CD4-positive, alpha-beta T cell treated with Interleukin-4 for 4 hours (primary cell): ENCODE measurements around the gene COL6A3.

Experiments
- DNase-seq: peaks from one replicate; pipeline ENCODE4 v3.0.0-alpha.2; 2020

Gene COL6A3

DNA sequence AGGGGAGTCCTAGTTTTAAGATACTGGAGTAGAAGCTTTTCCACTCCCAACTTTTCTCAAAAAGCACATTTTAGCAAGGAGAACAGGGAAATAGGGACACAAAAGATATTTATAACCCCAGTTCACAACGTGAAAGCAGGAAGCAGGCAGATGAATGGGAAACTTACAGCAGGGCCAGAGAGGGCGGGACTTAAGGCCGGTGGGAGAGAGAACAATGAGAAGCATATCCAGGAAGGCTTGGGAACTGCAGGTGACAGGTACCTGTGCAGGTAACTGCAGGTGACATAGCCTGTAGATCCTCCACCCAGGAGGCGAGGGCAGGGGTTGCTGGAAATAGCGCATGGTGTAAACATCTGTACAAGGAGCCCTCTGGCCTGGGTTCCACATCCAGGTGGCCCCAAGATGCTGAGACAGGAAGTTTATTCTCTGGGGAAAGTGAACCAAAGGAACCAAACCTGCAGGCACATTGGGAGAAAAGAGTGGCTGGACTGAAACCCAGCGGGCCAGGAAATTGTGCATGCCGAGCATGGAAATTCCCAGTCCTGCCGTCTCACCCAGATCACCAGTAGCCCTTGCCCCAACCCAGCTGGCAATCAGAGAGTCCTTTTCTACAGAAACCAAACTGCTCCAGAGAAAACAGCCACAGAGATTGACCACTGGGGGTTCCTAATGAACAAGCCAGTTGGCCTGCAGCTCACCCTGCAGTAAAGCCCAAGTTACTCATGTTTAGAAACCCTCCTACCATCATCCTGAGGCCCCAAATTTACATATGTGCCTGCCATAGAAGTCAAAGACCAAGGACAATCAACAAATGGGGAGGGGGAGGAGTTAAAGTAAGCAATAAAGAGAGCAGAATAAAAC lies 24.3 kb upstream of the COL6A3 start:
- no peak for DNase-seq

DNA sequence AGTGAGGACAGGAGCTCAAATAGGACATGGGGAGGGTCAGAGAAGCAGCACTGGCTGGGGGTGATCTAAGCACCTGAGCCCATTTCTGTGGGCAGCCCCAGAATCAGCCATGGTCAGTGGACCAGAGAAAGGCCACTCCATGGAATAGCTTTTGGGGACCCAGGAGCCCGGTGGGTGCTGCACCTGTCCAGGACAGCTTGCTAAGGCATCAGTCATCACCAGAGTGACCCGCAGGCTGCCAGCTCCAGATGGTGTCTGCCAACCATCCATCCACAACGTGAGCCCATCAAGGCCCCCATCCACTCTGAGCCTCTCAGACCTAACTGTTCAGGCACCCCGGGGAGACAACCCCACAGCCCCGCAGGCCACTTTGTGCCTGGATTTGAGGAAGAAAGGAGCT lies 23.6 kb upstream of the COL6A3 start:
- no peak for DNase-seq

DNA sequence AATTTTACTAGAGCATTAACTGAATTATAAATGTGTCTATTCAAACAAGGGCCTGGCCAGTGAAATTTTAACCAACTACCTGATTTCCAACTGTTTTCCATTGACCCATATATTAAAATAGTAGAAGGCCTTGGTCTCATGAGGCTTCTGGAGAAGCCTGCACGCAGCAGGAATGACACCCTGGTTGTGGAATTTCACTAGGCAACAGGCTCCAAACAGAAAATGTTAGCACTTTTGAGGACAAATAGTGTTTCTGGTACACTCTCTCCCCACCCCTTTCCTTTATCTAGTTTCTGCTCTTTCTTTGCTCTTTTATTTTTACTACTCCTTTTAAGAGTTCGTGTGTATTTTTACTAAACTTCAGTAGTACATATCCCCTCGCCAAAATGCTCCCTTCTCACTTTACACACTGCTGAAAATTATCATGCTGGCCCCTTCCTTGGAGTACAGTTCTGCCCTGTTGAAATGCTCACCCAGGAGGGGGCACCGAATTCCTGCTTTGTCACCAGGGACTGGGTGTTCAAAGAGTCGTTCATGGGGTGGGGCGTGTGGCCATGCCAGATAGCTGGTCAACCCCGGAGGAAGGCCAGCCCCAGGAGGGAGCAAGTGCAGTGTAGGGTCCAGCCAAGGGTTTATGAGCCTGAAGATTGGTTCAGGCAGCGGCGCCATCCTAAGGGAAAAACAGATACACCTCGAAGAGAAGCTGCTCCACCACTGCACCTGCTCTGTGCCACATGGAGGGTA lies 22.1 kb upstream of the COL6A3 start:
- no peak for DNase-seq

DNA sequence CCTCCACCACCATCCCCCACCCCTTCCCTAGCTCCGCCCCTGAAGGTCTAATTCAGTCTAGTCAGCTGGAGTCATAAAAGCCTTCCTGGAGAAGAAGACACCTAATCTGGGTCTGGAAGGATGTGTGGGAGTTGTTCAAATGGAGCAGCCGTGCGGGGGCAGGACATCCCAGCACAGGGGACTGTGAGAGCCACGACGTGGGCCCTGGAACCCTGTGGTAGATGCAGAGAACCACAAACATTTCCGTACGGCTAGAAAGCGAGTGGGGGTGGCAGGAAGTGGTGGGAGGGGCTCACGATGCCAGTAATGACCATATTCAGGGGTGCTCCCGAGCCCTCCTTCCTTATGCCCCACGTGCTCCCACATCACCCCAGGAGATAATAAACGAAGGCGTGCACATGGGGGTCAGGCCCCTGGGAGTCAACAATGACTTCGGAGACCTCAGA lies 20.9 kb upstream of the COL6A3 start:
- DNase-seq = peak; percentile 68

DNA sequence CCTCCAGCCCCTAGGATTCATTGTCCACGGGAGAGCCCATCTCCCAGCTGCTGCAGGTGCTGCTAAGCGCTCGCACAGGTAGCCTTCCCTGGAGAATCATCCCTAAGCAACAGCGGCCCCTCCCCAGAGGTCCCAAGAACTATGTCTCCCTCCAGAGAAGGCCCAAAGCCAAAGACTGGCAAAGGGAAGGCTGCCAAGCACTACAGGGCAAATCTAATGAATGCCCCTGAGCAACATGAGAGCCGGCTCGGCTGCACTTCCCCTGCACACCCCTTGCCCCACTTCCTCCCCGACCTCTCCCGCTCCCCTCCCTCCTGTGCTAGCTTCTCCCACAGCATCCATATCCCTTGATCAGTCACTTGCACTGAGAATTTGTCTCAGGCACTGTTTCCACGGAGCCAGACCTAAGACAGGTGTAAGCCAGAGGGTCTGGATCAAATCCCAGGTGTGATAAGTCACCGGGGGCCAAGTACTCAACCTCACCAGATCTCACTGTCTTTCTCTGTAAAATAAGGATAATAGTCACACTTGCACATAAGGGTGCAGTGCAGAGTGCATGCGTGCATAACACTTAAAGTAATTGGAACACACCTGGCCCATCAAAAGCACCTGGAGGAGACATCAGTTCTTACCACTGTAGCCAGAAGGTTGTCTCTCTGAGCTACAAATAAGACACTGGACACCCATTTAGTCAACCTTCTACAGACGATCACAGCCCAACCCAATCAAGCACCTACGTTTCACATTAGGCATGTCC lies 20.1 kb upstream of the COL6A3 start:
- no peak for DNase-seq

DNA sequence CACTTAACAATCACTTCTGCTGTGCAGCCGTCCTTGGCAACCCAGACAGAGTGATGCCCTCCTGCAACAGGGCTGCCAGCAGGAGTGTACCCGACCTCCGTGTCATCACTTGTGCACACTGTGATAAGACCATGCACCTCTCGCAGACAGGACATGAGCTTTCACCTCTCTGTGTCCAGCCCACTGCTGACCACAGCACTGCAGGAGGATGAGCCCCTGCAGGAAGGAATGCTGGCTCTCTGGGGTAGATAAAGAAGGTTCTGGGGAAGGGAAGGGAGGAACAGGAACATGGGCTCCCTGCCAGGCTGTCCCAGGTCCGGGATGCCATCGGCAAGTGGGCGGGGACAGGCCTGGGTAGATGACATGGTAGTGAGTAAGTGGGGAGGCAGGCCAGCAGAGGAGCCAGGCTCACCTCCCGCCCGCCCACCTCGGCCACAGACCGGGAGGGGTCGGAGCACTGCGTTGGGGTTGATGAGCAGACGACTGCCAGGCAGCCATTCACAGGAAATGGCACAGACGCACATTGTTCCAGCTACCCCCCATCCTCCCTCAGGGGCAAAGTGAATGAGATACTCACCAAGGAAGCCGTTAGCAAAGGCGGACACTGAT lies 18.6 kb upstream of the COL6A3 start:
- peak; percentile 77 for DNase-seq

DNA sequence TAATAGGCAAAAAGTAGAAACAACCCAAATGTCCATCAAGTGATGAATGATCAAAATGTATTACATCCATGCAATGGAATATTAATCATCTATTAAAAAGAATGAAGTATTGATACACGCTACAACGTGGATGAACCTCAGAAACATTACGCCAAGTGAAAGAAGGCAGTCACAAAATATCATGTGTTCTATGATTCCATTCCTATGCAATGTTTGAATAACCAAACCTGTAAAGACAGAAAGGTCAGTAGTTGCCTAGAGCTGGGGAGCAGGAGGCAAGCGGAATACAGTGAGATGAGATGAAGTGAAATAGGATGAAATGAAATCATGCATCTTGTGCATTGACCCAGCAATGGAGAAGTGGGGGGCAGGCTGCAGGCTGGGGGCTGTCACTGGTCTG lies 17.9 kb upstream of the COL6A3 start:
- no peak for DNase-seq

DNA sequence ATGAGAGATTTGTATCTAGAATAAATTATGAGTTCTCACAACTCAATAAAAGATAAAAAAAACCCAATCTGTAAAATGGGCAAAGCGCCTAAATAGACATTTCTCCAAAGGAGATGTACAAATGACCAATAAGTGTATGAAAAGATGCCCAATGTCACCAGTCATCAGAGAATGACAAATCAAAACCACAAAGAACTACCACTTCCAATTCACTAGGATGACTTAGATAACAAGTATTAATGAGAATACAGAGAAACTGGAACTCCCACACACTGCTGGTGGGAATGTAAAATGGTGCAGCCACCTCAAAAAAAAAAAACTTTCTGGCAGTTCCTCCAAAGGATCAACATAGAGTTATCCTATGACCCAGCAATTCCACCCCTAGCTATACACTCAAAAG lies 17.4 kb upstream of the COL6A3 start:
- DNase-seq = no peak

DNA sequence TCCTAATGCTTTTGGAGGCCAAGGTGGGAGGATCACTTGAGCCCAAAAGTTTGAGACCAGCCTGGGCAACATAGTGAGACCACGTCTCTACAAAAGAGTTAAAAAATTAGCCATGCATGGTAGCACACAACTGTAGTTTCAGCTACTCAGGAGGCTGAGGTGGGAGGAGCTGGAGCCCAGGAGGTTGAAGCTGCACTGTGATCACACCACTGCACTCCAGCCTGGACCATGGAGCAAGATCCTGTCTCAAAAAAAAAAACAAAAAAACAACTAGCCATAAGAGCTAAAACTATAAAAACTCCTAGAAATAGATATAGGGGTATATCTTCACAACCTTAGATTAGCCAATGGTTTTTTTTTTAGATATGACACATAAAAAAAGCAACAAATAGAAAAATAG lies 16.9 kb upstream of the COL6A3 start:
- DNase-seq = no peak

DNA sequence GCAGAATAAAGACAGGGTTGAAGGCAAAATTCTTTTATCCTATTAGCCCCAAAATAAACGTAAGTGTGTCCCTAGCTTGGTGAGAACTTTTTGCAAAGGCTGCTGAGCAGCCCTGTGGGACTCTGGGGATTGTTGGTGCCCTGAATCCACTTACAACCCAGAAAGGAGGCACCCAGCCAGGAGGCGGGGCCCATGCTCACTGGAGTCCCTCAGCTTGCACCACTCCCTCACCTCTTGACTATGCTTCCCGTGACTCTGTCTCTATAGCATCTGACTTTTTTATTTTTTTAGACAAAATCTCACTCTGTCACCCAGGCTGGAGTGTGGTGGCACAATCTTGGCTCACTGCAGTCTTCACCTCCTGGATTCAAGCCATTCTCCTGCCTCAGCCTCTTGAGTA lies 15.8 kb upstream of the COL6A3 start:
- DNase-seq = peak; percentile 15

DNA sequence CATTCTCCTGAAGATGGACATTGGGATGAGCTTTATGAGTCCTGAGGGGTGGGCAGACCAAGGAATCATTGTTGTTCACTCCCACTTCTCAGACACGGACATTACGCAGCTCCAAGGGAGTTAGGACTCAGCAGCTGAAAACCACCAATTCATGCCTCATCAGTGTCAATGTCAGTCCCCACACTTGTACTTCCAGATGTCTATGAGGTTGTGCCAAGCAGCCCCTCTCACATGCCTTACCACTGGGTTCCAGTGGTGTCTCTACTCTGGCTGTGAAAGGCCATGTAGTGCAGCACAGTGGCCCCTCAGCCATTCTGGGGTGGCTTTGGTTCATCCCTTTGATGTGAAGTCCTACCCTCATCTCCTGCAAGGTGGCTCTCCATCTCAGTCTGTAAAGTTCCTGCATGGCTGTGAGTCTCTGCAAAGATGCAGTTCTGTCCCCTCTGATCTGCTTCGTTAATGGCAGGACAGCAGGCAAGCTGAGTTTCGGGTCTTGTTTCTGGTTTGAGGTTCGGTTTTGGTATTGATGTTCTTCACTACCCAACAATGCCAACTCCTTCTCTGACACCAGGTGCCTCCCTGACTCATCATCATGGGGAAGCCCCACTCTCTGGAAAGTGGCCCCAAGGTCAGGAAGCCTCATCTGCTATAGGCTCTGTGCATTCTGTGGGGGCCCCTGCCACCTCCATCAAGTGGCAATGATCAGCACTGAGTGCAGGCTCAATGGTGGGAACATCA lies 14.0 kb upstream of the COL6A3 start:
- peak; percentile 63 for DNase-seq

DNA sequence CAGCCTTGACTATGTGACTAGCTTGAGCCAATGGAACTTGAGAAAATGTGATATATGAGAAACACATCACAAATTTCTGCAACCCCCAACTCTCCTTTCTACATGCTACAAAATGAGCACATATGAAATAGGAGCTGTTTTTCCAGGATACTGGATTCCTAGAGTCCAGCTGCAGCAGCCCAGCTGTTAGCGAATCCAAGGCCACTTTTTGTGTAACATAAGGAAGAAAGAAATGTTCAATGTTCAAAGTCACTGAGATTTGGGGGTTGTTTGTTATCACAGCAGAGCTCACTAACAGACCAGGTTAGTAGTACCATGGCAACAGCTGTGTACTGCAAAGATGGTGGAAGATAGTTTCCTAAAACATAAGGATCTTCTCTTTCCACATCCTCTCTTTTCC lies 12.6 kb upstream of the COL6A3 start:
- no peak for DNase-seq

DNA sequence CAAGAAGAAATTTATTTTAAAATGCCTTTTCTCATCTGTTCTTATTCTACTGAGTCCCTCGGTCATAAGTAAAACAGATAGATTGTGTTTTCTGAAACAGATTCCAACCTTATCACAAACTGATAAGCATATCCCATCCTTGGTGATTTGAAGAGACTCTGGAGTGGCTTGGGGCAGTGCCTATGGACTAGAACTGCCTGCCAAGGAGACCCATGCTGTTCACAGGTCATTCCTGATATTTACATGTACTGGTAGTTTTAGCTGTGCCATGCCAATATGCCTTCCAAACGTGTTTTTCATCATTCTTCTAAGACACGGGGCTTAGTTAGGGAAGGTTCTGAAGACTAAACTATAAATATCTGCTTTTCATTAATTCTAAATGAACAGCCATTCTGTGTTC lies 11.4 kb upstream of the COL6A3 start:
- no peak for DNase-seq

DNA sequence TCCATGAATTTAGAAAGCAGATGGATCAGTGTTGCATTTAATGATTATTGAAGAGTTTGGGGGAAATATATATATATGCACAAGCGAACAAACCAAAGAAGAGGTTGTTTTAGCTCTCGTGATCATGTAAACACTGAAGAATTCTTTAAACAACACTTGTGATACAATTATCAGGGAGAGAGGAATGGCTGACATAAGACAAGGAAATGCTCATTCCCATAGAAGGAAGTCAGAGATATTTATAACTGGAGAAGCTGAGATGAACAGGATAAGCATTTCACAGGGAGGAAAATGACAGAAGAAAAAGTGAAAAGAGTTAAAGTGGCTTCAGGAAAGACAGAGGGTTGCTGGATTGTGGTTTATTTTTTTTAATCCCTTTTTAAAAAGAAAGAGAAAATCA lies 10.6 kb upstream of the COL6A3 start:
- DNase-seq = no peak

DNA sequence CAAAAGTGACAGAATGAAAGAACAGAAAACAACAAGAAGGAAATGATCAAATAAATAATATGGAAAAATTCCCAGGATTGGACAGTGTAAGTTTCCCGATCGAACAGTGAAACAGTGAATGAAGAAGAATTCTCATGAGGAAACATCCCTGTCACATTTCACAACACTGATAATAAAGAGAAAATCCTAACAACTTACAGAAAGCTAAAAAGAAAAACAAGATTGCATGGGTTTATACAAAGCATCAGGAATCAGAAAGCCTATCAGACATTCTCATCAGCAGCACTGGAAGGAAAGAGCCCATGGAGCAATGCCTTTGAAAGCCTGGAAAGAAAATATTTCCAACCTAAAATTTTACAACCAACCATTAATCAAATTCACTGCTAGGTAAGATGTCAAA lies 9.9 kb upstream of the COL6A3 start:
- no peak for DNase-seq

DNA sequence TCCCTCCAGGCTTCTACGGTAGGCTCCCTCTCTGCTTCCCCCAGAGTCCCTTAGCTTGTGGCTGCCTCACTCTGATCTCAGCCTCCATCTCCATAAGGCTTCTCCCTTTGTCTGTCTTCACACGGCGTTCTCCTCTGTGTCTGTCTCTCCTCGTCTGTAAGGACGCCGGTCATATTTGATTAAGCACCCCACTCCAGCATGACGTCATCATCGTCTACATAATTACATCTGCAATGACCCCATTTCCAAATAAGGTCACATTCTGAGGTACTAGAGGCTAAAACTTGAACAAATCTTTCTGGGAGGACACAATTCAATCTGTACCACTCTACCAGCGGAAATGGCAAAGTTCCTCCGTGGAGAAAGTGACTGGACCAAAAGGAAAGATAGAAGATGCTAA lies 8.3 kb upstream of the COL6A3 start:
- no peak for DNase-seq

DNA sequence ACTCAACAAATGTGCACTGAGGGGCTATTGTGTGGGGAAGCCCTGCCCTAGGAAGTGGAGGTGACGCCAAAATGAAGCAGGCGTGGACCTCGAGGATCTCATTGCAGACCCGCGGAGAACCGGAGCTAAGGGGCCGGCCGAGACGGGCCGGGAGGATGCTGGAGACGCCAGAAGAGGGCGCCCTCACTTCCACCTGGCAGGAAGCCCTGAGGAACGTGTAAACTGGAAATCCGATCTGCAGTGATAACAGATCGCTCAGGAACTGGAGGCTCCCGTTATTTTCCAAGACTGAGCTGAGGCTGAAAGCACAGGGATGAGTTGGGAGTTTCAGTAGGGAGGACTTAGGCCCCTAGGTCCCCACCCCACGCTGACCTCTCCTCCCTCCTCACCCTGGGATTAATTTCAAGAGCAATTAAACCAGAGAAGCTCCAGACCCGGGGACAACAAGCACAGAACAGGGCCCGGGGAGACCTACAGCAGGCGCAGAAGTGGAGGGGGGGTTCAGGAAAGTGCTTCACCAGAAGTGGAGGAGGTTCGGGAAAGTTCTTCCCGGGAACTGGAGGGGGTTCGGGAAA lies 7.7 kb upstream of the COL6A3 start:
- DNase-seq = peak; percentile 71

DNA sequence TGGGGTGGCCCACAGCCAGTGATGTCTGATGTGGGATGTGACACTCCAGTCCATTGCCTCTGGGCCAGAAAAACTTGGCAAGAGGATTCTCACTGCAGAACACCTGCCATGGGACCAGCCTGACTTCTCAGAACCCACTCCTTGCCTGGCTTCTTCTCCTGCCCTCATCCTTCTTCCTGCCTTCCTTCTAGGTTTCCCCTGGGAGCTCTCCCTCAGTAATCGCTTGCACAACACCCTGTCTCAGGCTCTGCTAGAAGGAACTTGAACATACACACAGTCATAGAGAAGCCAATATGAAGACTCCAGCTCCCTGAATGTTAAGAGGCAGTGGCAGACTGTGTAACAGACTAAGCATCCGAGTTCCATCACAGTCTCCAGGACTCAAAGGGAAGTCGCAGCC lies 4.3 kb upstream of the COL6A3 start:
- no peak for DNase-seq

DNA sequence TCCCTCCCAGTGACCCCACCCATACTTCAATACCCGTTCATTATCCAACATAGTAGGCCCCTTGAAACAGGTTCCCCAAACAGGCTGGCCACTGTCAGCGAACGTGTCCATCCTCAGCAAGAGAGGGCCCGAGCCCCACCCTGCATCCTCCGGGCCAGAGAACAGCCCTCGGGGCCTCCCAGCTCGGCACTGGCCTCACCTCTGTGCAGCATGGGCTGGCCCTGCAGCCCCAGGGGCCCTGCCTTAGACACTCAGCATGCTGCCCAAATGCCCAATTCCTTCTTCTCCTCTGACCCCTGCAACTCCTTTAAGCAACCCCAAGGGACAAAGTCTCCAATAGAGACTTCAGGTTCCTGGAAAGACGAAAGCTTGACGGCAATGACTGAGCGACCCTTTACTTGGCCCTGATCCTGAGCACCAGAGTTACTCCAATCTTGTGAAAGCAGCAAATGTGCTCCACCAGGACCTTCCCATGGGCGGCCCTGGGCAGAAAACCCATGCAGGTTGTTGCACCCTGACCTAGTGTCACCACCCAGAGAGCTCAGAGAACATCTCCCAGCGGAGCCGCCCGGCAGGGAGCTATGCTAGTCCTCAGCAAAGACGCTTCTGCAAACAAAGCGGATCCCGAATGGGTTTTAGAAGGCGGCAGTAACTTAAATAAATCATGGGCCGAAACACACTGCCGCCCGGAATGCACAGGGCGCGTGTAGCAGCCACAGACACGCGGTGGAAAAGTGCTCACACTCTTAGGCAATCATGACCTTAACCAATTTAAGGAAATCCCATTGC lies 782 bp downstream of the COL6A3 start:
- no peak for DNase-seq

DNA sequence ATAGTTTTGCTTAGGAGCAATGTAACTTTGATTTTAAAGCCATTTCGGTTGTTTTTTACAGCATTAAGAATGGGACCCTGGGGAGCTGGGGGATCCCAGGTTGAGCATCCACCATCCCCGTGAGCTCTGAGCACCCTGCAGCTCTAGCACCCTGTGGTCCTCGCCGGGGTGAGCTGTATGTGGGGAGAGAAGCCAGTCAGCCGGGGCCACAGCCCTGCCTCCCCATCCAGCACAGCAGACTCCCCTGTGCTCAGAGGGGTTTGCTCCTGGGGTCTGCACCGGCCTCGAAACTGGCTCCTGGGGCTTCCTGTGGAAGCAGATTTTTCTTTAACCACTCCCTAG lies 1.3 kb downstream of the COL6A3 start:
- no peak for DNase-seq

DNA sequence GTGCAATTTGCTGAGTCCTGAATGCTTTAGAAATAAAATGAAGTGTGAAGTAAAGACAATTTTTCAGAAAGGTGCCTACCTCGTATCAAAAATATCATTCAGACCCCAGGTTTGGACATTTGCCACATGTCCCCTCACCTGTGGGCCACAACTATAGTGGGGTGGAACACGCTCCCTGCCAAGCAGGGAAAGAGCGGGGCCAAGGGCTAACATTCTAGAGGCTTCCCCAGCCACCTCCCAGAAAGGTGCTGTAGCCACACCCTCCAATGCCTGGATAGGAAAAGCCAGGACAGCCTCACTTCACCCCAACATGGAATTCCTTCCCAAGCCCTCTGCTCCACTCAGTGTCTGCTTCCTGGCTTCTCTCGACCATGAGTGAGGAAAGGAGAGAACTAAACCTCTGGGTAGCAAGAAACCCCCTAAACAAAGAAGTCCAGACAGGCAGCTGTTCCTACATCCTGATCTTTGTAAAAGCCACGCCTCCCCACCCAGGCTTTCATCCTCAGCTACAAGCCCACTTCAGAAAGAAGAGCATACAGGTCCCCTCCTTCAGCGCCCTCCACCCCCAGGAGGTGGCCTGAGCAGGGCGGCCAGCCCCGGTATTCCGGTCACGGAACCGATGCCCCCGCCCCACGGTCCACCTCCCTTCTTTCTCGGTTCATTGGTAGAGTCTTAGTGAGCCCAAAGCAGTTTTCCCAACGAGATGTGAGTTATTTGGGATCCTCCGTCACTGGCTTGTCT lies 2.1 kb downstream of the COL6A3 start:
- no peak for DNase-seq
